GM12872 (cell line): Measurements from ENCODE around the gene KIAA1755.

ENCODE experiments used
- TF ChIP-seq, protein P1 (sequence below): IDR thresholded peaks from 3 replicates; pipeline ENCODE4 v1.5.1; 2011; ENCODE audit warnings: low read depth, mild to moderate bottlenecking, low read length, moderate library complexity; ENCODE audit not compliant: insufficient read depth

The KIAA1755 gene

DNA sequence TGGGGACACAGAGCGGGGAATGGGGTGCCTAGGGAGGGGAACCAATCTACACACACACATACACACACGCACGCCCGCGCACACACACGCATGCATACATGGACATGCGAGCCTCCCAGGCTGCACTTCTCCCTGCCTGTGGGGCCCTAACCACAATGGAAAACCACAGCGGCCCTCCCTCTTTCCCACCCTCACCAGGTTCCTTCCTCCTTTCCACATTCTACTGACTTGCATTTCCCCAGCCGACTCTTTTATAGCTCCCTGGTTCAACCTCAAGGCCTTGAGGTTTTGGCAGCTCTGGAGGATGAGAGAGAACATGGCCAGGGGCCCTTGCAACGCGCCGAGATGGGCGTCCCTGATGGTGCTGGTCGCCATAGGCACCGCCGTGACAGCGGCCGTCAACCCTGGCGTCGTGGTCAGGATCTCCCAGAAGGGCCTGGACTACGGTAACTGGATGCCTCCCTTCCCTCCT, 43.4 kb upstream of the KIAA1755 start, which contains the start of gene BPI:
Gene BPI, plus strand, starts transcription at position 249 of the 472 bp plus-strand sequence. Its CDS starts 68 bp downstream, at position 317.
- TF ChIP-seq, protein P1, sequence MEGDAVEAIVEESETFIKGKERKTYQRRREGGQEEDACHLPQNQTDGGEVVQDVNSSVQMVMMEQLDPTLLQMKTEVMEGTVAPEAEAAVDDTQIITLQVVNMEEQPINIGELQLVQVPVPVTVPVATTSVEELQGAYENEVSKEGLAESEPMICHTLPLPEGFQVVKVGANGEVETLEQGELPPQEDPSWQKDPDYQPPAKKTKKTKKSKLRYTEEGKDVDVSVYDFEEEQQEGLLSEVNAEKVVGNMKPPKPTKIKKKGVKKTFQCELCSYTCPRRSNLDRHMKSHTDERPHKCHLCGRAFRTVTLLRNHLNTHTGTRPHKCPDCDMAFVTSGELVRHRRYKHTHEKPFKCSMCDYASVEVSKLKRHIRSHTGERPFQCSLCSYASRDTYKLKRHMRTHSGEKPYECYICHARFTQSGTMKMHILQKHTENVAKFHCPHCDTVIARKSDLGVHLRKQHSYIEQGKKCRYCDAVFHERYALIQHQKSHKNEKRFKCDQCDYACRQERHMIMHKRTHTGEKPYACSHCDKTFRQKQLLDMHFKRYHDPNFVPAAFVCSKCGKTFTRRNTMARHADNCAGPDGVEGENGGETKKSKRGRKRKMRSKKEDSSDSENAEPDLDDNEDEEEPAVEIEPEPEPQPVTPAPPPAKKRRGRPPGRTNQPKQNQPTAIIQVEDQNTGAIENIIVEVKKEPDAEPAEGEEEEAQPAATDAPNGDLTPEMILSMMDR = no peak

- TF ChIP-seq, protein P1 = no peak
Measured at GRCh38 chr20:38302786-38303185, 42.3 kb upstream of the KIAA1755 start.

GRCh38 chr20:38301309-38301708, 40.8 kb upstream of the KIAA1755 start:
- TF ChIP-seq, protein P1 = no peak

DNA sequence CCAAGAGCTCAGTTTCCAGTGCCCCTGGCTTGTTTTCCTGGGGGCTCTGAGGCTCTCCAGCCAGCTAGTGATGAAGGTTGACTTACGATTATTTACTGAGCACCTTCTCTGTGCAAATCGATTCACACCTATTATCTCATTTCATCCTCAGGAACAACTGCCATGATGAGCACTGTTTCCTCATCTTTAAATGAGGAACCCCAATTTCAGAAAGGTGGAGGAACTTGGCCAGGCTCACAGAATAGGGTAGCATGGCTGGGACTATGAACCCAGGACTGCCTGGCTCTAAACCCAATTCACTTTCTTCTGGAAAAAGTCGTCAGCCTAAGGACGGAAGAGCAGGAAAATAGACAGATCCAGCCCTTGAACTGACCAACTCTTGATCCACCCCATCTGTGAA, 39.9 kb upstream of the KIAA1755 start:
- TF ChIP-seq, protein P1 = no peak

DNA sequence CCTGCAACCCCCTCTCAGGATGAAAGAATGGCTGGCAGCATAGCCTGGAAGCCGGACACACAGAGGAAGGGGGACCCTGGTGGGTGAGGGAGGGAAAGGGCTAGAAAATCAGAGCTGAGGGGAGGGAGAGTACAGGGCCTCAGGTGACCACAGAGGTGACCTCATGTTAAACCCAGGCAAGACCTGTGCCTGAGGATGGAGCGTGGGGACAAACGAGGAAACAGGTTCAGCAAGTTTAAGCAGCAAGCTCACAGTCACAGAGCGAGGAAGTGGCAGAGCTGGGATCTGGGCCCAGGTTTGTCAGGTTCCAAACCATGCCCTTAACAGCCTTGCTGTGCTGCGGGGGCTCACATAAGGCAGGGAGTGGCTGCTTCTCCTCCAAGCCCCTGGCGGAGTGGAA, 39.4 kb upstream of the KIAA1755 start:
- TF ChIP-seq, protein P1 = no peak

- TF ChIP-seq, protein P1 = no peak
Measured at GRCh38 chr20:38298768-38299288, 38.3 kb upstream of the KIAA1755 start.

- TF ChIP-seq, protein P1 = no peak
Measured at GRCh38 chr20:38297916-38298674, 37.6 kb upstream of the KIAA1755 start.
